Muscle of leg (tissue), 16 donors: ENCODE results near the gene SLC15A3. TPM values are rescaled to one million over a fixed set of nuclear protein-coding genes. Genes with fewer than 3 reads are reported as not detected.

Experiments used
- DNase-seq: peaks from one replicate; pipeline ENCODE4 v3.0.0; 2013
- H3K27ac ChIP-seq: one replicate; pipeline ENCODE4 v1.5.1; 2013; ENCODE audit warnings: mild to moderate bottlenecking, low read length, control low read depth
- H3K27me3 ChIP-seq: one replicate; pipeline ENCODE4 v1.6.1; 2013; ENCODE audit warnings: low read length; ENCODE audit not compliant: control insufficient read depth, insufficient read depth
- H3K36me3 ChIP-seq: one replicate; pipeline ENCODE4 v1.6.1; 2013; ENCODE audit warnings: low read length; ENCODE audit not compliant: control insufficient read depth, insufficient read depth
- H3K4me1 ChIP-seq: one replicate; pipeline ENCODE4 v1.6.1; 2013; ENCODE audit warnings: low read length; ENCODE audit not compliant: control insufficient read depth, insufficient read depth
- H3K4me3 ChIP-seq: one replicate; pipeline ENCODE4 v1.5.1; 2013; ENCODE audit warnings: low read length, control low read depth
- H3K9me3 ChIP-seq: replicated peaks from 2 replicates; pipeline ENCODE4 v1.6.1; 2013; ENCODE audit warnings: low read depth, low read length; ENCODE audit not compliant: control insufficient read depth
- WGBS: methylation state at CpG from one replicate; pipeline ENCODE4 v1.1.5; 2013; ENCODE audit warnings: missing lambda C conversion rate; ENCODE audit not compliant: insufficient coverage; 5-methylcytosine and 5-hydroxymethylcytosine counted together
- long read RNA-seq, 11 donors: transcript quantifications; one replicate each; lab custom pipeline, GENCODE V29; 2026
- polyA plus RNA-seq, 8 donors: library from polyadenylated mRNA; unstranded; fragments of 120-200 nt; gene quantifications; one replicate each; pipeline versions ENCODE4 v1.2.1 to v1.2.3, GENCODE V29; 2013; ENCODE audit warnings: inconsistent platforms in 1 of 8, low replicate concordance in 1 of 8; ENCODE audit not compliant: insufficient read length in 8 of 8, insufficient read depth in 1 of 8
- total RNA-seq: library from RNA; stranded (reverse); fragments of 120-200 nt; gene quantifications from one replicate; pipeline ENCODE4 v1.2.4, GENCODE V29; 2013

The SLC15A3 gene
- total RNA-seq: 12.7 TPM
- 10 to 100 TPM; 12.3 to 26.9 (median 23.3) TPM for polyA plus RNA-seq
- long read RNA-seq, donor 1, partial matches to known transcripts: 0 of 1 reads
- long read RNA-seq, donor 1, other reads (novel, unspliced or antisense): 0 of 1 reads
- long read RNA-seq, donor 2, full-length matches to known transcripts: 1 of 1 reads
- long read RNA-seq, donor 2, partial matches to known transcripts: 0 of 1 reads
- long read RNA-seq, donor 2, other reads (novel, unspliced or antisense): 0 of 1 reads
- long read RNA-seq, donor 3, partial matches to known transcripts: 0 of 4 reads
- long read RNA-seq, donor 3, other reads (novel, unspliced or antisense): 0 of 4 reads
- long read RNA-seq, donor 4, full-length matches to known transcripts: 1 of 1 reads
- long read RNA-seq, donor 4, partial matches to known transcripts: 0 of 1 reads
- long read RNA-seq, donor 4, other reads (novel, unspliced or antisense): 0 of 1 reads
- long read RNA-seq, donor 5, partial matches to known transcripts: 0 of 2 reads
- long read RNA-seq, donor 5, other reads (novel, unspliced or antisense): 0 of 2 reads
- long read RNA-seq, donor 6, partial matches to known transcripts: 0 of 1 reads
- long read RNA-seq, donor 6, other reads (novel, unspliced or antisense): 0 of 1 reads
- long read RNA-seq, donor 7, full-length matches to known transcripts: 2 of 2 reads
- long read RNA-seq, donor 7, partial matches to known transcripts: 0 of 2 reads
- long read RNA-seq, donor 7, other reads (novel, unspliced or antisense): 0 of 2 reads
- long read RNA-seq, donor 8, partial matches to known transcripts: 0 of 2 reads
- long read RNA-seq, donor 8, other reads (novel, unspliced or antisense): 0 of 2 reads
- long read RNA-seq, donor 9, partial matches to known transcripts: 0 of 2 reads
- long read RNA-seq, donor 9, other reads (novel, unspliced or antisense): 0 of 2 reads
- long read RNA-seq, donor 10, partial matches to known transcripts: 0 of 5 reads
- long read RNA-seq, donor 10, other reads (novel, unspliced or antisense): 0 of 5 reads
- long read RNA-seq, donor 11: 0 reads

GRCh38 chr11:60951904-60952741 lies at the start of gene SLC15A3:
Gene SLC15A3, minus strand, starts transcription at chr11:60952176. Its CDS starts 625 bp downstream, at chr11:60951551.
- H3K4me1 ChIP-seq: peaks cover 37% of the 10 kb centered on the region
- no peaks in the 10 kb centered on the region for H3K9me3 ChIP-seq
- H3K27ac ChIP-seq: peak within 1 kb of the TSS; percentile 86
- H3K36me3 ChIP-seq: no peaks in the 10 kb centered on the region
- peak; percentile 85 for DNase-seq
- peaks cover 9% of the 10 kb centered on the region for H3K27me3 ChIP-seq
- H3K4me3 ChIP-seq: peak within 1 kb of the TSS; percentile 42
- WGBS: 18% methylated on average over 13 of the region's 23 CpGs

GRCh38 chr11:61000426-61000825 lies 48.5 kb upstream of the SLC15A3 start:
- H3K27me3 ChIP-seq: peaks cover 5% of the 10 kb centered on the region
- no peak for DNase-seq
- no peak overlapping the region for H3K27ac ChIP-seq
- peaks cover 31% of the 10 kb centered on the region for H3K4me1 ChIP-seq
- H3K4me3 ChIP-seq: no peak overlapping the region
- H3K9me3 ChIP-seq: no peaks in the 10 kb centered on the region
- WGBS: 71% methylated on average over 11 of the region's 11 CpGs
- H3K36me3 ChIP-seq: no peaks in the 10 kb centered on the region

GRCh38 chr11:60996381-60997138 lies 44.6 kb upstream of the SLC15A3 start:
- Histone ChIP-seq H3K27ac (no peak overlapping the region), H3K9me3 (no peaks in the 10 kb centered on the region), H3K4me1 (peaks cover 22% of the 10 kb centered on the region), H3K4me3 (no peak overlapping the region), H3K27me3 (peaks cover 9% of the 10 kb centered on the region), H3K36me3 (no peaks in the 10 kb centered on the region)
- WGBS: 68% methylated on average over 13 of the region's 13 CpGs
- DNase-seq: peak; percentile 34

- DNase-seq: no peak
- H3K36me3 ChIP-seq: no peaks in the 10 kb centered on the region
- no peaks in the 10 kb centered on the region for H3K9me3 ChIP-seq
- H3K4me3 ChIP-seq: no peak overlapping the region
- H3K27me3 ChIP-seq: peaks cover 9% of the 10 kb centered on the region
- H3K4me1 ChIP-seq: peaks cover 22% of the 10 kb centered on the region
- WGBS: 71% methylated on average over 7 of the region's 7 CpGs
- no peak overlapping the region for H3K27ac ChIP-seq
These were observed 43.8 kb upstream of the SLC15A3 start for GRCh38 chr11:60995798-60996197.

GRCh38 chr11:60994541-60995080 lies 42.6 kb upstream of the SLC15A3 start:
- H3K27ac ChIP-seq: no peak overlapping the region
- WGBS: 33% methylated on average over 1 of the region's 7 CpGs
- DNase-seq: no peak
- H3K4me1 ChIP-seq: peaks cover 22% of the 10 kb centered on the region
- no peaks in the 10 kb centered on the region for H3K36me3 ChIP-seq
- H3K9me3 ChIP-seq: no peaks in the 10 kb centered on the region
- peaks cover 4% of the 10 kb centered on the region for H3K27me3 ChIP-seq
- no peak overlapping the region for H3K4me3 ChIP-seq

GRCh38 chr11:60993615-60994014 lies 41.6 kb upstream of the SLC15A3 start:
- H3K27me3 ChIP-seq: peaks cover 10% of the 10 kb centered on the region

GRCh38 chr11:60992842-60993409 lies 41.0 kb upstream of the SLC15A3 start:
- 67% methylated on average over 1 of the region's 5 CpGs for WGBS
- H3K36me3 ChIP-seq: no peaks in the 10 kb centered on the region
- no peaks in the 10 kb centered on the region for H3K9me3 ChIP-seq
- DNase-seq: peak; percentile 52
- H3K27me3 ChIP-seq: peaks cover 13% of the 10 kb centered on the region
- no peak overlapping the region for H3K27ac ChIP-seq
- H3K4me1 ChIP-seq: peaks cover 22% of the 10 kb centered on the region
- no peak overlapping the region for H3K4me3 ChIP-seq

More at GRCh38 chr11:60993615-60994014, 41.6 kb upstream of the SLC15A3 start:
- no peak overlapping the region for H3K27ac ChIP-seq
- H3K4me1 ChIP-seq: peaks cover 22% of the 10 kb centered on the region
- no peaks in the 10 kb centered on the region for H3K9me3 ChIP-seq
- DNase-seq: no peak
- 32% methylated on average over 7 of the region's 7 CpGs for WGBS
- no peaks in the 10 kb centered on the region for H3K36me3 ChIP-seq
- no peak overlapping the region for H3K4me3 ChIP-seq

- no peak overlapping the region for H3K27ac ChIP-seq
- WGBS: no CpG with 5 or more reads among the region's 4 CpGs
- no peaks in the 10 kb centered on the region for H3K36me3 ChIP-seq
- DNase-seq: no peak
- peaks cover 13% of the 10 kb centered on the region for H3K27me3 ChIP-seq
- H3K4me3 ChIP-seq: no peak overlapping the region
- peaks cover 18% of the 10 kb centered on the region for H3K4me1 ChIP-seq
- no peaks in the 10 kb centered on the region for H3K9me3 ChIP-seq
These were observed 39.5 kb upstream of the SLC15A3 start for GRCh38 chr11:60991457-60991856.
